ENCODE data around the gene CSRNP2. TPM values are rescaled to one million over a fixed set of nuclear protein-coding genes. Genes with fewer than 3 reads are reported as not detected.

CSRNP2 gene
- total RNA-seq, 3 donors from 2014 or later: 16.8 to 29.5 (median 16.9) TPM

DNA sequence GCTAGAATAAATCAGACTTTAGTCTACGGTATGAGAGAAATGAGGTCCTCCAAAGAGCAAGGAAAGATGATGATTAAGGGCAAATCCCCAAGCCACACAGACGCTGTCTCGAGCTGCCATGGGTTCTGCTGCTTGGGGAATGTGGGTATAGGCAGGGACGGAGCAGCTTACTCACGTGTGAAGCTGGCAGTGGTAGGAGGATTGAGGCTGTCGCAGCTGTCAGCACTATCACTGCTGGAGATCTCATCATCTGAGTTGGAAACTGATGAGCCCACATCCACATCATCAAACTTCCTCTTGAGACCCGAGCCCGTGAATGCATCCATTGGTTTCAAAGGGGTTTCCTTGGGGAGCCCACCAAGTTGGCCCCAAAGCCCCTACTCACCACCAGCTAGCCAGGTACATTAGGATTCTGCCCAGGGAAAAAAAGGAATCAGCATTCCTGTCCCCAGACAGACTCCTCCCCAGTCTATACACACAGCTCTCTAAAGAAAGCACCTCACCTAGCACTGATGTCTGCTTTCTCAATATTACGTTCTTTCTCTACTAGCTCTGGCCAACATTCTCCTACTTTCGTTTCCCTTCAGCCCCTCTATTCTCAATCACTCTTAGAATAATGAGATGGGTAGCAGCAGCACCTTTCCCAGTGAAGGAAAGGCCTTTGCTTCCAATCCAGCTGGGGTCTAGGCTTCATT lies 7.0 kb downstream of the CSRNP2 start:
- intact Hi-C loops (cut with DNase I, micrococcal nuclease): no loop called here
- DNase-seq (no peak), ATAC-seq (no peak)
- no peak overlapping the region for H3K4me3 ChIP-seq
- H3K36me3 ChIP-seq (ENCODE audit: low read depth): no peaks in the 10 kb centered on the region
- H3K9me3 ChIP-seq: no peaks in the 10 kb centered on the region
- TF ChIP-seq, protein P1, sequence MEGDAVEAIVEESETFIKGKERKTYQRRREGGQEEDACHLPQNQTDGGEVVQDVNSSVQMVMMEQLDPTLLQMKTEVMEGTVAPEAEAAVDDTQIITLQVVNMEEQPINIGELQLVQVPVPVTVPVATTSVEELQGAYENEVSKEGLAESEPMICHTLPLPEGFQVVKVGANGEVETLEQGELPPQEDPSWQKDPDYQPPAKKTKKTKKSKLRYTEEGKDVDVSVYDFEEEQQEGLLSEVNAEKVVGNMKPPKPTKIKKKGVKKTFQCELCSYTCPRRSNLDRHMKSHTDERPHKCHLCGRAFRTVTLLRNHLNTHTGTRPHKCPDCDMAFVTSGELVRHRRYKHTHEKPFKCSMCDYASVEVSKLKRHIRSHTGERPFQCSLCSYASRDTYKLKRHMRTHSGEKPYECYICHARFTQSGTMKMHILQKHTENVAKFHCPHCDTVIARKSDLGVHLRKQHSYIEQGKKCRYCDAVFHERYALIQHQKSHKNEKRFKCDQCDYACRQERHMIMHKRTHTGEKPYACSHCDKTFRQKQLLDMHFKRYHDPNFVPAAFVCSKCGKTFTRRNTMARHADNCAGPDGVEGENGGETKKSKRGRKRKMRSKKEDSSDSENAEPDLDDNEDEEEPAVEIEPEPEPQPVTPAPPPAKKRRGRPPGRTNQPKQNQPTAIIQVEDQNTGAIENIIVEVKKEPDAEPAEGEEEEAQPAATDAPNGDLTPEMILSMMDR (IDR thresholded peaks at IDR 0.05): no peak
- H3K4me1 ChIP-seq (ENCODE audit: low read depth): no peaks in the 10 kb centered on the region

DNA sequence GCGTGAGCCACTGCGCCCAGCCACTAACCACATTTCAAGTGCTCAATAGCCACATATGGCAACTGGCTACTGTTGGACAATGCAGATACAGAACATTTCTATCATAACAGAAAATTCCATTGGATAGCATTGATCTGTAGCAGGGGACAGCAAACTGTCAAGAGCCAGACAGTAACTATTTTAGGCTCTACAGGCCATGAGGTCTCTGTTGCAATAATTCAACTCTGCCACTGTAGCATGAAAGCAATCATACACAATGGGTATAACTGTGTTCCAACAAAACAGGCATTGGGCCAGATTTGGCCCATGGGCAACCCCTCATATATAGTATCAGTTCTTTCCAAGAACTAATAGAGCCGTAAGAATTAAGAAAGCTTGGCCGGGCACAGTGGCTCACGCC lies 8.0 kb downstream of the CSRNP2 start:
- Histone ChIP-seq H3K4me1 (ENCODE audit: low read depth) (no peaks in the 10 kb centered on the region), H3K4me3 (no peak overlapping the region), H3K36me3 (ENCODE audit: low read depth) (no peaks in the 10 kb centered on the region), H3K9me3 (no peaks in the 10 kb centered on the region)
- TF ChIP-seq, protein P1 (IDR thresholded peaks at IDR 0.05): no peak
- DNase-seq: no peak
- no peak for ATAC-seq
- intact Hi-C loops (cut with DNase I, micrococcal nuclease): no loop called here

DNA sequence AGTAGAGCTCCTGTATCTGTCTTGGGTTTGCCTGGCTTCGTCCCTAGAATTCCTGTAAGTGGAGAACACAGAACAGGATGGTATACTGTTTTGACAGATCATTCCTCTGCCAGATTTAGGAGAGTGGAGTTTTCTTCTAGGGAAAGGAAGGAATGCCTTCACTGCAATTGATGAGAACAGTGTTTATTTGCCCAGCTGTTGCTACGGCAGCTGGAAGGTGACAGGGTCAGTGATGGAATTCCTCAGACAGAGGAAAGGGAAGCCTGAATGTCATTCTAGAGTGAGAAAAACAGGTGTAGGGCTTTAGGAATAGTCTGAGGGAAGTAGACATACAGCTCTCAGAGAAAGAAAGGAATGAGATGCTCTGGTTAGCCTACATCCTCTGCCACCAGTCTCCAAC lies 11.7 kb downstream of the CSRNP2 start:
- DNase-seq (no peak), ATAC-seq (no peak)
- H3K4me1 ChIP-seq (ENCODE audit: low read depth): no peaks in the 10 kb centered on the region
- TF ChIP-seq, protein P1 (IDR thresholded peaks at IDR 0.05): no peak
- peaks cover 7% of the 10 kb centered on the region for H3K36me3 ChIP-seq (ENCODE audit: low read depth)
- H3K4me3 ChIP-seq: no peak overlapping the region
- no peaks in the 10 kb centered on the region for H3K9me3 ChIP-seq
- intact Hi-C loops (cut with DNase I, micrococcal nuclease): no loop called here

DNA sequence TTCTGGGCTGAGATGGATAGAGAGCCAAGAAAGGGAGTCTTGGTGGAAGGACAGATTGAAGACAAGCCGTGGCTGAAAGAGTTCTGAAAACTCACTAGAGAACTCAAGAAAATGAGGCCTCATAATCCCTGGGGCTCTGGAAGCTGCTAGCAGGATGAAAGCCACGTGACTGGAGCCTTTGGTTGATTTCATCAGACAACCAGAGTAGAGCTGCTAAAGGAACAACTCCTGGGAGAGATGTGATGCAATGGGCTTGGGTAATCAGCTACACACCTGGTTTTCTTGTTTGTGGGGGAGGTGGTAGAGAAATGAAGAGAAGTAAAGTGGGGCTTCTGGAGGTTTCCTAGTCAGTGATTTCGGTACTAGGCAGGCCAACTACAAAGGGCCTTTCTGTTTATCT lies 13.4 kb downstream of the CSRNP2 start:
- no peaks in the 10 kb centered on the region for H3K4me1 ChIP-seq (ENCODE audit: low read depth)
- no peaks in the 10 kb centered on the region for H3K9me3 ChIP-seq
- H3K36me3 ChIP-seq (ENCODE audit: low read depth): peaks cover 10% of the 10 kb centered on the region
- no peak overlapping the region for H3K4me3 ChIP-seq
- TF ChIP-seq, protein P1 (IDR thresholded peaks at IDR 0.05): no peak
- no peak for ATAC-seq
- intact Hi-C loops (cut with DNase I, micrococcal nuclease): no loop called here
- no peak for DNase-seq

DNA sequence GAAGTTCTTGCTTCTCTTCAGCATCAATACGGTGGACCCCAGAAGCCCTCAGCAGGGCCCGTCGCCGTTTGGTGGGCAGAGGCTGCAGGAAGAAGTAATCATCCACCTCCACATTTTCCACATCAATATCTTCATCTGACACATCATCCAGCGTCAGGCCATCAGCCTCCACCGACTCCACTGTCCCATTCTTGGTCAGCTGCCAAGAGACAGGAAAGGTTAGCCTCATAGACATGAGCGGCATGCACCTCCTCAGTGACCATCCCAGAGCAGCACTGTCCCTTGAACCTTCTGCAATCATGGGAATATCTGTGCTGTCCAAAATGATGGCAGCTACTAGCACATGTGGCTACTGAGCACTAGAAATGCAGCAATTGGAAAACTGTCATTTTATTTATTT lies 15.6 kb downstream of the CSRNP2 start:
- TF ChIP-seq, protein P1 (IDR thresholded peaks at IDR 0.05): no peak
- no peaks in the 10 kb centered on the region for H3K4me1 ChIP-seq (ENCODE audit: low read depth)
- H3K4me3 ChIP-seq: no peak overlapping the region
- intact Hi-C loops (cut with DNase I, micrococcal nuclease): no loop called here
- DNase-seq: no peak
- no peak for ATAC-seq
- H3K9me3 ChIP-seq: no peaks in the 10 kb centered on the region
- peaks cover 10% of the 10 kb centered on the region for H3K36me3 ChIP-seq (ENCODE audit: low read depth)

DNA sequence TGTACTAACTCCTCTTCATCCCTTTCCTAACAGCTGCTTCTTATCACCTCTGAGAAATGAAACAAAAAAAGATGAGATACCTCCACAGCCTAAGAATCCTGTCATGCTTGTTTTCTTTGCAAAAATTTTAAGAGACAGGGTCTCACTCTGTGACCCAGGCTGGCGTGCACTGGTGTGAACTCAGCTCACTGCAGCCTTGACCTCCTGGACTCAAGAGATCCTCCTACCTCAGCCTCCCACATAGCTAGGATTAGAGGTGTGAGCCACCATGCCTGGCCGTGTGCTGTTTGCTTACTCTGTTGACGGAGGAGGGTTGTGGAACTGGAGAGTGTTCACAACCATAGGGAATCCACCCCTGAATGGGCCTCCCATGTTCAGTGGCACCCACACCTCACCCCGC lies 16.2 kb downstream of the CSRNP2 start:
- TF ChIP-seq, protein P1 (IDR thresholded peaks at IDR 0.05): no peak
- H3K4me1 ChIP-seq (ENCODE audit: low read depth): no peaks in the 10 kb centered on the region
- intact Hi-C loops (cut with DNase I, micrococcal nuclease): no loop called here
- H3K9me3 ChIP-seq: no peaks in the 10 kb centered on the region
- no peak overlapping the region for H3K4me3 ChIP-seq
- ATAC-seq (no peak), DNase-seq (no peak)
- H3K36me3 ChIP-seq (ENCODE audit: low read depth): peaks cover 10% of the 10 kb centered on the region
